ENCODE data around the gene HSPBAP1.
A peak's percentile ranks its signal among the peaks of the same experiment; 100 is the strongest.

Gene HSPBAP1

GRCh38 chr3:122697952-122698620 lies 95.5 kb downstream of the HSPBAP1 start:
- ChIA-PET CTCF (interaction anchor here (0.7 to 3.4 kb wide), 5 partner anchors 11 to 604 kb away, joined by 3 to 17 read pairs (median 3); no protein-coding TSS in a partner anchor), POLR2A (no interaction called here)
- peak; percentile 54 for DNase-seq (ENCODE audit: extremely low spot score)
- TF ChIP-seq, protein P1, sequence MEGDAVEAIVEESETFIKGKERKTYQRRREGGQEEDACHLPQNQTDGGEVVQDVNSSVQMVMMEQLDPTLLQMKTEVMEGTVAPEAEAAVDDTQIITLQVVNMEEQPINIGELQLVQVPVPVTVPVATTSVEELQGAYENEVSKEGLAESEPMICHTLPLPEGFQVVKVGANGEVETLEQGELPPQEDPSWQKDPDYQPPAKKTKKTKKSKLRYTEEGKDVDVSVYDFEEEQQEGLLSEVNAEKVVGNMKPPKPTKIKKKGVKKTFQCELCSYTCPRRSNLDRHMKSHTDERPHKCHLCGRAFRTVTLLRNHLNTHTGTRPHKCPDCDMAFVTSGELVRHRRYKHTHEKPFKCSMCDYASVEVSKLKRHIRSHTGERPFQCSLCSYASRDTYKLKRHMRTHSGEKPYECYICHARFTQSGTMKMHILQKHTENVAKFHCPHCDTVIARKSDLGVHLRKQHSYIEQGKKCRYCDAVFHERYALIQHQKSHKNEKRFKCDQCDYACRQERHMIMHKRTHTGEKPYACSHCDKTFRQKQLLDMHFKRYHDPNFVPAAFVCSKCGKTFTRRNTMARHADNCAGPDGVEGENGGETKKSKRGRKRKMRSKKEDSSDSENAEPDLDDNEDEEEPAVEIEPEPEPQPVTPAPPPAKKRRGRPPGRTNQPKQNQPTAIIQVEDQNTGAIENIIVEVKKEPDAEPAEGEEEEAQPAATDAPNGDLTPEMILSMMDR (IDR thresholded peaks at IDR 0.05; ENCODE audit: control extremely low read depth, extremely low read depth, low read depth, missing control alignments): no peak

DNA sequence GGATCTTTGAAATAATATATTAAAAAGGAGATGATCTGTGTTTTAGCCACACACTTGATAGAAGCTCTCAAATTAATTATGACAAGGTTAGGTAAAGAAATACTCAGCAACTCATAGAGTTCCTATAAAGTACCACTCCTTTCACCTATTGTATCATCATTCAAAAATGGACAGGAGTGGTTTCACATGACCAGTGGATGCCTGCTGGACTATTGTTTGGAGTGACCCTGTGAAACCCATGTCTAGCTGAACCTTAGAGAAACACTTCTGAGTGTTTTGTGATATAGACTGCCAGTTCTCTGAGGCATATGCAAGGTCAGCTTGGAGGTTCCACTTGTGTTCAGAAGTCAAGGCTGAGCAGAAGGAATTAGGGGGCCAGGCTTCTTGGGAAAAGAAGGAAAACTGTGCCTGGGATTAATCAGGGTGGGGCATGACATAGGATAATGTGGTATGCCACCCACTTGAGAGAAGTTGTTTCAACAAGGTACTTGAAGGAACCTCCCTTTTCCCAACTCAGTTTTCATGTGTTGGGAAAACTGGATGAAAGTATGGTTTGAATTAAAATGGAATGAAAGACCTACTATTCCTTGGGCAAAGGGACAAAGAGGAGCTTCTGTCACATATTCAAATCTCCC lies 97.6 kb downstream of the HSPBAP1 start:
- DNase-seq (ENCODE audit: extremely low spot score): no peak
- TF ChIP-seq, protein P1 (IDR thresholded peaks at IDR 0.05; ENCODE audit: control extremely low read depth, extremely low read depth, low read depth, missing control alignments): no peak
- ChIA-PET POLR2A (no interaction called here), CTCF (interaction anchor here (0.9 to 3.4 kb wide), 7 partner anchors 9 to 303 kb away, joined by 3 to 17 read pairs (median 4); no protein-coding TSS in a partner anchor)

DNA sequence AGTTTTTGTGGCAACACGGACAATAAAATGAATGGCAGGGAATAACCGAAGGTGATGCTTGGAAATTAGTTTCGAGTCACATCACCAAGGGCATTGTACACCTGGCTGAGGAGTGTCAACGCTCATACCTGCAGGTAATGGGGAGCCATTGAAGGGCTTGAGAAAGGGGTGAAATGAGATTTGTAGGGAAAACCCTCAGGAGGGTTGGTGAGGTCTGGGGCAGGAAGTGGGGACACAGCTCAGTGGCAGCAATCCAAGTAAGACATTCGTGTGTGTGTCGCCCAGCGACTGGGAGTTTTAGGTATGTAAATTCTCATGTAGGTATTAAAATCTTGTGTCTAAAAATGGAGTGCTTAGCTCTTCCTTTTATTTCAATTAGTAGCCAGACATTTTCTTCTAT lies 98.7 kb downstream of the HSPBAP1 start:
- ChIA-PET CTCF (interaction anchor here (1.3 to 3.4 kb wide), 3 partner anchors 8 to 20 kb away, joined by 3 to 17 read pairs (median 11); no protein-coding TSS in a partner anchor), POLR2A (no interaction called here)
- TF ChIP-seq, protein P1 (IDR thresholded peaks at IDR 0.05; ENCODE audit: control extremely low read depth, extremely low read depth, low read depth, missing control alignments): no peak
- DNase-seq (ENCODE audit: extremely low spot score): peak; percentile 26

DNA sequence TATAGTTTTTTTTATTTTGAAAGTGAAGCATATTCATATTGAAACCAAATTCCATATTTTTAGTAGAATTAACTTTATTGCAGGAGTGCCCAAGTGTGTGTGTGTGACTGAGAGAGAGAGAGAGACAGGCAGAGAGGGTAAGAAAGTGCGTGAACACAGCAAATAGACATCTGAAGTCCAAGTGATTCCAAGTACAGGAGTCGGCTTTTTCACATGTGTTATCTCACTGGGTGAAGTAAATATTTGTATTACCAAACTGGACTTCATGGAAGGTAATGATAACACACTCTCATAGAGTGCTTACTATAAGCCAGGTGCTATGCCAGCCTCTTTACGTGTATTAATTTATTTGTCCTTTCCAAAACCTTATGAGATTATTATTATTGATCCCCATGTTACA lies 101.0 kb downstream of the HSPBAP1 start:
- DNase-seq (ENCODE audit: extremely low spot score): no peak
- TF ChIP-seq, protein P1 (IDR thresholded peaks at IDR 0.05; ENCODE audit: control extremely low read depth, extremely low read depth, low read depth, missing control alignments): no peak
- CTCF ChIA-PET: no interaction called here
- POLR2A ChIA-PET: no interaction called here

DNA sequence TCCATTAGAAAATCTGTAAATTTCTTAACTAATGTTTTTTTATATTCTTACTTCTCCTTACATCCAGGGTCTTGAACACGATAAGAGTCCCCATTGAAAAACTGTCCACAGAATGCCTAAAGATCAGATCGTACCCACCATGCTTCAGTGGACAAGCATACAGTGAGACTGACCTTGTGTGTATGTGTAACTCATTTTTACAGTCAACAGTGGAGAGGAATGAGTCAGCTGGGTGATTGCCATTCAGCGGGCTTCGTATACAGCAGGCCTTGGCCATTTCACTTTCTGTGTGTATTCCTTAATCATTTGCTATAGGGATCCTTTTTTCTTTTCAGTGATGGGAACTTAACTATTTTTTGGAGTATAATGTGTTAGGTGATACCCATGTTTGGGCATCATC lies 102.4 kb downstream of the HSPBAP1 start:
- CTCF ChIA-PET: interaction anchor here (0.6 to 1.0 kb wide), 2 partner anchors 11 to 13 kb away, joined by 3 read pairs; no protein-coding TSS in a partner anchor
- peak; percentile 28 for DNase-seq (ENCODE audit: extremely low spot score)
- TF ChIP-seq, protein P1 (IDR thresholded peaks at IDR 0.05; ENCODE audit: control extremely low read depth, extremely low read depth, low read depth, missing control alignments): no peak
- POLR2A ChIA-PET: no interaction called here

- ChIA-PET POLR2A (no interaction called here), CTCF (interaction anchor here (1.0 to 2.1 kb wide), 2 partner anchors 10 to 12 kb away, joined by 3 to 5 read pairs; partner anchors contain the start of gene PARP14)
- TF ChIP-seq, protein P1 (IDR thresholded peaks at IDR 0.05; ENCODE audit: control extremely low read depth, extremely low read depth, low read depth, missing control alignments): no peak
- no peak for DNase-seq (ENCODE audit: extremely low spot score)
Observed at GRCh38 chr3:122690096-122690495, 103.5 kb downstream of the HSPBAP1 start.
